Skeletal muscle tissue (tissue), 4 donors: ENCODE data around the gene KRT71. TPM values are rescaled to one million over a fixed set of nuclear protein-coding genes. Genes with fewer than 3 reads are reported as not detected.
"Not testable (repeated sequence)": the region's sequence is repeated elsewhere in the genome, so short reads cannot be mapped to it uniquely, and the experiment has no call there.

Experiments used
- H3K27ac ChIP-seq: one replicate; pipeline ENCODE4 v1.7.0; 2013; ENCODE audit warnings: mild to moderate bottlenecking, low read depth, low read length, inconsistent platforms
- H3K27me3 ChIP-seq, 3 donors: one replicate each; pipeline ENCODE4 v1.7.0; 2013; ENCODE audit warnings: low read length in 3 of 3; ENCODE audit not compliant: control insufficient read depth in 3 of 3, insufficient read depth in 3 of 3
- H3K36me3 ChIP-seq, 3 donors: one replicate each; pipeline ENCODE4 v1.7.0; 2013; ENCODE audit warnings: low read length in 3 of 3; ENCODE audit not compliant: control insufficient read depth in 3 of 3, insufficient read depth in 3 of 3
- H3K4me1 ChIP-seq, 3 donors: one replicate each; pipeline ENCODE4 v1.7.0; 2013; ENCODE audit warnings: low read length in 3 of 3, mild to moderate bottlenecking in 3 of 3; ENCODE audit not compliant: control insufficient read depth in 3 of 3, insufficient read depth in 3 of 3
- H3K4me3 ChIP-seq, 3 donors: one replicate each; pipeline ENCODE4 v1.7.0; 2013; ENCODE audit warnings: low read length in 3 of 3
- H3K9ac ChIP-seq, 3 donors: one replicate each; pipeline ENCODE4 v1.7.0; 2013; ENCODE audit warnings: low read length in 3 of 3, mild to moderate bottlenecking in 3 of 3, moderate library complexity in 2 of 3, low read depth in 1 of 3
- H3K9me3 ChIP-seq, 3 donors: one replicate each; pipeline ENCODE4 v1.7.0; 2013; ENCODE audit warnings: low read length in 3 of 3; ENCODE audit not compliant: control insufficient read depth in 3 of 3
- total RNA-seq: library from RNA; depleted of rRNA; stranded (reverse); fragments of >200 nt; gene quantifications from one replicate; pipeline ENCODE4 v1.2.3, GENCODE V29; 2014
- donor health status: Osteomylitis.

KRT71 gene
- not detected for total RNA-seq

GRCh38 chr12:52552681-52553195 lies at the start of gene KRT71:
TSS of gene KRT71 (minus strand) at chr12:52553145. CDS start at chr12:52553077, 68 bp downstream.
- Histone ChIP-seq H3K27ac (no peak within 1 kb of the TSS), H3K27me3 (peaks cover 5 to 25% (median 7%) of the 10 kb centered on the region in 3 donors), H3K9me3 (no peaks in the 10 kb centered on the region), H3K36me3 (no peaks in the 10 kb centered on the region), H3K4me1 (peaks cover 0 to 3% (median 0%) of the 10 kb centered on the region in 3 donors), H3K4me3 (no peak within 1 kb of the TSS), H3K9ac (no peak within 1 kb of the TSS)

GRCh38 chr12:52602552-52602951 lies 49.6 kb upstream of the KRT71 start:
- H3K4me3 ChIP-seq: no peak overlapping the region
- H3K9ac ChIP-seq: no peak overlapping the region
- H3K9me3 ChIP-seq: no peaks in the 10 kb centered on the region
- H3K36me3 ChIP-seq: no peaks in the 10 kb centered on the region
- H3K27me3 ChIP-seq: peaks cover 34 to 66% (median 49%) of the 10 kb centered on the region in 3 donors
- H3K27ac ChIP-seq: no peak overlapping the region
- H3K4me1 ChIP-seq: no peaks in the 10 kb centered on the region

- Histone ChIP-seq H3K4me3 (no peak overlapping the region), H3K27me3 (peaks cover 34 to 58% (median 44%) of the 10 kb centered on the region in 3 donors), H3K27ac (no peak overlapping the region), H3K9me3 (no peaks in the 10 kb centered on the region), H3K9ac (no peak overlapping the region), H3K4me1 (no peaks in the 10 kb centered on the region), H3K36me3 (no peaks in the 10 kb centered on the region)
Measured at GRCh38 chr12:52601671-52602070, 48.7 kb upstream of the KRT71 start.

- Histone ChIP-seq H3K27ac (no peak within 1 kb of the TSS), H3K27me3 (peaks cover 34 to 54% (median 43%) of the 10 kb centered on the region in 3 donors), H3K36me3 (no peaks in the 10 kb centered on the region), H3K9ac (no peak within 1 kb of the TSS), H3K9me3 (no peaks in the 10 kb centered on the region), H3K4me3 (no peak within 1 kb of the TSS), H3K4me1 (no peaks in the 10 kb centered on the region)
Measured at GRCh38 chr12:52600941-52601481, 48.1 kb upstream of the KRT71 start, which contains the start of gene KRT72. TSS of gene KRT72 (minus strand) at chr12:52601463. CDS start at chr12:52601452, 11 bp downstream.

- Histone ChIP-seq H3K9me3 (no peaks in the 10 kb centered on the region), H3K4me3 (no peak overlapping the region), H3K9ac (no peak overlapping the region), H3K4me1 (no peaks in the 10 kb centered on the region), H3K36me3 (no peaks in the 10 kb centered on the region), H3K27me3 (peaks cover 34 to 51% (median 41%) of the 10 kb centered on the region in 3 donors), H3K27ac (no peak overlapping the region)
Measured at GRCh38 chr12:52600475-52600874, 47.5 kb upstream of the KRT71 start.

- H3K36me3 ChIP-seq: no peaks in the 10 kb centered on the region
- H3K9me3 ChIP-seq: no peaks in the 10 kb centered on the region
- no peak overlapping the region for H3K4me3 ChIP-seq
- no peak overlapping the region for H3K9ac ChIP-seq
- H3K27me3 ChIP-seq: peaks cover 34 to 51% (median 41%) of the 10 kb centered on the region in 3 donors
- H3K4me1 ChIP-seq: no peaks in the 10 kb centered on the region
- H3K27ac ChIP-seq: no peak overlapping the region
Measured at GRCh38 chr12:52600071-52600470, 47.1 kb upstream of the KRT71 start.

GRCh38 chr12:52598966-52599365 lies 46.0 kb upstream of the KRT71 start:
- H3K4me3 ChIP-seq: no peak overlapping the region
- H3K27me3 ChIP-seq: peaks cover 34 to 51% (median 41%) of the 10 kb centered on the region in 3 donors
- H3K4me1 ChIP-seq: no peaks in the 10 kb centered on the region
- no peaks in the 10 kb centered on the region for H3K9me3 ChIP-seq
- no peak overlapping the region for H3K9ac ChIP-seq
- no peaks in the 10 kb centered on the region for H3K36me3 ChIP-seq
- no peak overlapping the region for H3K27ac ChIP-seq

- H3K36me3 ChIP-seq, H3K27ac ChIP-seq, H3K4me3 ChIP-seq, H3K9me3 ChIP-seq, H3K4me1 ChIP-seq, H3K9ac ChIP-seq: not testable (repeated sequence)
- peaks cover 8 to 21% (median 13%) of the 10 kb centered on the region in 3 donors for H3K27me3 ChIP-seq
Measured at GRCh38 chr12:52594237-52594636, 41.3 kb upstream of the KRT71 start.

GRCh38 chr12:52591521-52591920 lies 38.6 kb upstream of the KRT71 start:
- no peaks in the 10 kb centered on the region for H3K9me3 ChIP-seq
- H3K4me1 ChIP-seq: no peaks in the 10 kb centered on the region
- no peak overlapping the region for H3K9ac ChIP-seq
- peaks cover 0 to 18% (median 7%) of the 10 kb centered on the region in 3 donors for H3K27me3 ChIP-seq
- H3K27ac ChIP-seq: no peak overlapping the region
- no peaks in the 10 kb centered on the region for H3K36me3 ChIP-seq
- H3K4me3 ChIP-seq: no peak overlapping the region

- Histone ChIP-seq H3K4me1 (no peaks in the 10 kb centered on the region), H3K27ac (no peak overlapping the region), H3K9me3 (no peaks in the 10 kb centered on the region), H3K4me3 (no peak overlapping the region), H3K36me3 (no peaks in the 10 kb centered on the region), H3K9ac (no peak overlapping the region), H3K27me3 (peaks cover 0 to 18% (median 7%) of the 10 kb centered on the region in 3 donors)
Measured at GRCh38 chr12:52590021-52590420, 37.1 kb upstream of the KRT71 start.
